Measurements from ENCODE around the gene BRICD5. TPM values are rescaled to one million over a fixed set of nuclear protein-coding genes. Genes with fewer than 3 reads are reported as not detected.

Gene BRICD5
- total RNA-seq, 1 donor from 2014 or later = 24.6 TPM

DNA sequence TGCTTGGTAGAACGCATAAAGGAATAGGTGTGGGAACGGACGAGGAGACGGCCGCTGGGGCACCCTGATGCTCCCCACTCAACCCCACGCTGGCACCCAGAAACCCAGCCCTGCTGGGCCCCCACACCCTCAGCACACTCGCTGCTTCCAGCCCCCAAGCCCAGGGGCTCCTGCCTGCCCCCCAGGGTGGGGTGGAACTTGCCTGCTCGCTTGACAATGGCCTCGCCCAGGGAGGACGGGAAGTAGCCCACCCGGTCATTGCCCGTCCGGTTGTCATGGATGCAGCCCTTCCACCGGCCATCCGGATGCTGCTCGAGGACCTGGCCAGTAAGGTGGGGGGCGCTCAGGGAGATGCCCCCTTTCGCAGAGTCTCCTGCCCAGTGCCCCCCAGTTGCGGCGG lies 24.2 kb downstream of the BRICD5 start:
- no peak for DNase-seq (ENCODE audit: low spot score)
- intact Hi-C loops (cut with micrococcal nuclease) = no loop called here
- Mint-ChIP-seq H3K36me3 (ENCODE audit: low read depth) (no peaks in the 10 kb centered on the region), H3K9me3 (no peaks in the 10 kb centered on the region), H3K27ac (no peak overlapping the region), H3K4me3 (ENCODE audit: low read depth) (no peak overlapping the region), H3K4me1 (ENCODE audit: low read depth) (no peaks in the 10 kb centered on the region), H3K27me3 (ENCODE audit: low read depth) (no peaks in the 10 kb centered on the region)

DNA sequence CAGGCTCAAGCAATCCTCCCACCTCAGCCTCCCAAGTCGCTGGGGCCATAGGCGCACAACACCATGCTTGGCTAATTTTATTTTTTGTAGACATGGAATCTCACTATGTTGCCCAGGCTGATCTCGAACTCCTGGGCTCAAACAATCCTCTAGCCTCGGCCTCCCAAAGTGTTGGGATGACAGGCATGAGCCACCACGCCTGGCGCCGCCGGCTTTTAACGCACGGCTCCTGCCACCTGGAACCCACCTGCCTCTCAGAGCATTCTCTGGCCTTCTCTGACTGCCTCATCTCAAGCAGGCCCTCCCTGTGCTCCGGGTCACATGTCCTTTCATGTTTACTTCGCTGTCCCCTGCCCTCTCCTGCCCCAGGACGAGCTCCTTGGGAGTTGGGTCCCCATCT lies 24.6 kb downstream of the BRICD5 start:
- intact Hi-C loops (cut with micrococcal nuclease) = no loop called here

DNA sequence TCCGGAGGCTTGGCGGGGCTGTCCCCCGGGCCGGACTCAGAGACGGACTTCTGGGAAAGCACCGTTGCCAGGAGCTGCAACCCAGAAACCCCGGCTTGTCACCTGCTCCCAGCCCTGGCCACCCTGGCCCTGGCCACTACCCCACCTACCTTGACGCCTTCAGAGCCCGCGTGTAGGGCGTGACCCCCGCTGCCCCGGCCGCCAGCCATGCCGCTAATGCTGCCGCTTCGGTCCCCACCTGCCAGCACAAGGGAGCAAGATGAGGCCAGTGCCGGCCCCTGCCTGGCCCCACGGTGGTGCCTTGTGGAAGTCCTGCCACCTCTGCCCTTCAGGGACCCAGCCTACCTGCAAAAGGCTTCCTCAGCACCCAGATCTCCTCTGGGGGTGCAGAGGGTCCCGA lies 25.7 kb downstream of the BRICD5 start:
- Mint-ChIP-seq H3K36me3 (ENCODE audit: low read depth) (no peaks in the 10 kb centered on the region), H3K4me3 (ENCODE audit: low read depth) (no peak overlapping the region), H3K4me1 (ENCODE audit: low read depth) (no peaks in the 10 kb centered on the region), H3K9me3 (no peaks in the 10 kb centered on the region), H3K27me3 (ENCODE audit: low read depth) (no peaks in the 10 kb centered on the region), H3K27ac (no peak overlapping the region)
- intact Hi-C loops (cut with micrococcal nuclease) = no loop called here
- DNase-seq (ENCODE audit: low spot score) = no peak

More for the DNA sequence above, 24.6 kb downstream of the BRICD5 start:
- DNase-seq (ENCODE audit: low spot score) = no peak
- Mint-ChIP-seq H3K4me3 (ENCODE audit: low read depth) (no peak overlapping the region), H3K9me3 (no peaks in the 10 kb centered on the region), H3K36me3 (ENCODE audit: low read depth) (no peaks in the 10 kb centered on the region), H3K27ac (no peak overlapping the region), H3K4me1 (ENCODE audit: low read depth) (no peaks in the 10 kb centered on the region), H3K27me3 (ENCODE audit: low read depth) (no peaks in the 10 kb centered on the region)

DNA sequence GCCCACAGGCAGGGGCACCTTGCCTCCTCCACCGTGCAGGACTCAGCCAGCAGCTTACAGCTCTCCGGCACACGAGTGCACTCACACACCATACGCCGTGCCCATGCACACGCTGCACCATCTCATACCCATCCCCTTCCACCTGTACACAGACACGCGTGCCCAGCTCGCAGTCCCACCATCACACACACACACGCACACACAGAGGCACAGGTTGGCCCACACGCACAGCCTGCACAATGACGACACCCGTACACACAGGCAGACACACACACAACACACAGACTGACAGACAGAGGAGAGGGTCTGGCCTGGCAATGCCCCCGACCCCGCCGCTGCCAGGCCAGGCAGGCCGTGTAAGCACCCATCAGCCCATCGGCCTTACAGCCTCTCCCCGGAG lies 26.3 kb downstream of the BRICD5 start:
- no peaks in the 10 kb centered on the region for H3K27me3 Mint-ChIP-seq (ENCODE audit: low read depth)
- H3K9me3 Mint-ChIP-seq = no peaks in the 10 kb centered on the region
- H3K4me3 Mint-ChIP-seq (ENCODE audit: low read depth) = no peak overlapping the region
- no peak for DNase-seq (ENCODE audit: low spot score)
- no peaks in the 10 kb centered on the region for H3K4me1 Mint-ChIP-seq (ENCODE audit: low read depth)
- no peak overlapping the region for H3K27ac Mint-ChIP-seq
- intact Hi-C loops (cut with micrococcal nuclease) = no loop called here
- H3K36me3 Mint-ChIP-seq (ENCODE audit: low read depth) = no peaks in the 10 kb centered on the region

DNA sequence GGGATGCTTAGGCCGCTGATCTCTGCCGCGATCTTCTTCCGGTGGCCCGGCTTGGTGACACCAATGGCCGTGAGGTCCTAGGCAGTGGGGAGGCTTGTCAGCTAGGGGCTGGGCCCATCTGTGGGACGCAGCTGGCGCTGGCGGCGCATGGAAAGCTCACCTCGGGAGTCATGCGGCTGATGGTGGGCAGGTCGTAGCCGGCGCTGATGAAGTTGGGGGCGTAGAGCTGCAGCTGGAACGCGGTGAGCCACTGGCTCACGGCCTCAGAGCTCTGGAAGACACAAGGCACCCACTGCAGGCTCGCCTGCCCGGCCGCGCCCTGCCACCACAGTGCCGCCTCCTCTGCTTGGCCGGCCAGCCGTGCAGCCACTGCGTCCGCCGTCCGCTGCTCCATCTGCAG lies 27.0 kb downstream of the BRICD5 start:
- Mint-ChIP-seq H3K4me3 (ENCODE audit: low read depth) (no peak overlapping the region), H3K9me3 (no peaks in the 10 kb centered on the region), H3K27me3 (ENCODE audit: low read depth) (no peaks in the 10 kb centered on the region), H3K27ac (no peak overlapping the region), H3K4me1 (ENCODE audit: low read depth) (no peaks in the 10 kb centered on the region), H3K36me3 (ENCODE audit: low read depth) (no peaks in the 10 kb centered on the region)
- DNase-seq (ENCODE audit: low spot score) = no peak
- intact Hi-C loops (cut with micrococcal nuclease) = no loop called here

DNA sequence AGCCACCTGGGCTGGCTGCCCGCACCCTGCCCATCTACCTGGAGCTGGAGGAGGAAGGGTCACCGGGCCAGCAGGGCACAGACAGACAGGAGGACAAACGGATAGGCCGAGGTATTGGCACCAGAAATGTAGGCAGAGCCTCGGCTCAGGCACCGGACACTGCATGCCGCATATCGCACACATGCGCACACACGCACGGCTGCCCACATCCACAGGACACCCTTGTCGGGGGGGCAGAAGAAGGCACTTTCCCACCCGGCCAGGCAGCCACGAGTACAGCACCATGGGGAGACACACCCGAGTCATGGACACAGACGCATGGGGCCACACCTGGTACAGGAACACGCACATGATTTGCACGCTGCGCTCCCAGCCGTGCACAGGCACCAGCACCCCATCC lies 28.7 kb downstream of the BRICD5 start:
- Mint-ChIP-seq H3K27me3 (ENCODE audit: low read depth) (no peaks in the 10 kb centered on the region), H3K4me1 (ENCODE audit: low read depth) (no peaks in the 10 kb centered on the region), H3K36me3 (ENCODE audit: low read depth) (peaks cover 3% of the 10 kb centered on the region), H3K4me3 (ENCODE audit: low read depth) (no peak overlapping the region), H3K27ac (no peak overlapping the region), H3K9me3 (no peaks in the 10 kb centered on the region)
- DNase-seq (ENCODE audit: low spot score) = no peak
- intact Hi-C loops (cut with micrococcal nuclease) = no loop called here

DNA sequence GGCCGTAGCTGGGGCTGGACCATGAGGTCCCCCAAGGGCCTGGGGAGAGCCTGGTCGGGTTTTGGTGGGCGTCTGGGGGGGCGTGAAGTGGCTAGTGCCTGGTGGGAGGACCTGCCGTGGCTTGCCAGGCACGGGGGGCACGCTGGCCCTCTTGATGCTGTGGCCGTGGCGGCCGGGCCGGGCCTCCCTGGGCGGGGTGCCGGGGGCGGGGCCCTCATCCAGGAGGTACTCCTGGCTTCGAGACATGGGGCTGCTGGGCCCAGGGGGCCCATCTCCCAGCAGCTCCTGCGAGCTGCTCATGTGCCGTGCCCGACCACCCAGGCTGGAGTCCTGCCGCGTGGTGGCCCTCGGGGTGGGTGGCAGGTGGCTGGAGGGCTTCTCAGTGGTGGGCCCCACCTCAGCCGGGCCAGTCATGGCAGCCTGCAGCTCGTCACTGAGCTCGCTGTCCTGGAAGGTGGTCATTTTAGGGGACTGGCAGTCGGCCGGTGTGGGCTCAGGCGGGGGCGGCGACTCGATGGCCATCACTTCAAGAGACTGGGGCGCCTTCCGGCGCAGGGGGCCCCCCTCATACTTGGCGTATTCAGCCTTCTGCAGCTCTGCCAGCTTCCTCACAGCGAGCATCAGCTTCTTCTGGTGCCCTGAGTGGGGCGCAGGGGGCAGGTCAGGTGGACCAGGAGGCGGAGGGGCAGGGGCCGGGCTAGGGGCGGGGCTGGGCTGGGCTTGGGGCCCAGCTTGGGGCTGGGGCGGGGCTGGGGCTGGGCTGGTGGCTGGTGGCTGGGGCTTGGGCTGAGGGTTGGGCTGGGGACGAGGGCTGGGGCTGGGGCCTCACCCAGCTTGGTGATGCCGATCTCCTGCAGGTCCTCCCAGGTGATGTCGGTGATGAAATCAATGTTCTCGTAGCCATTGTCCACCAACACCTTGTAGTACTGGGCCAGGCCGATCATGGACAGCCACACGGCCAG lies 29.4 kb downstream of the BRICD5 start:
- H3K4me1 Mint-ChIP-seq (ENCODE audit: low read depth) = no peaks in the 10 kb centered on the region
- H3K27me3 Mint-ChIP-seq (ENCODE audit: low read depth) = no peaks in the 10 kb centered on the region
- no peak for DNase-seq (ENCODE audit: low spot score)
- H3K36me3 Mint-ChIP-seq (ENCODE audit: low read depth) = peaks cover 3% of the 10 kb centered on the region
- no peaks in the 10 kb centered on the region for H3K9me3 Mint-ChIP-seq
- H3K4me3 Mint-ChIP-seq (ENCODE audit: low read depth) = no peak overlapping the region
- H3K27ac Mint-ChIP-seq = no peak overlapping the region
- intact Hi-C loops (cut with micrococcal nuclease) = no loop called here

DNA sequence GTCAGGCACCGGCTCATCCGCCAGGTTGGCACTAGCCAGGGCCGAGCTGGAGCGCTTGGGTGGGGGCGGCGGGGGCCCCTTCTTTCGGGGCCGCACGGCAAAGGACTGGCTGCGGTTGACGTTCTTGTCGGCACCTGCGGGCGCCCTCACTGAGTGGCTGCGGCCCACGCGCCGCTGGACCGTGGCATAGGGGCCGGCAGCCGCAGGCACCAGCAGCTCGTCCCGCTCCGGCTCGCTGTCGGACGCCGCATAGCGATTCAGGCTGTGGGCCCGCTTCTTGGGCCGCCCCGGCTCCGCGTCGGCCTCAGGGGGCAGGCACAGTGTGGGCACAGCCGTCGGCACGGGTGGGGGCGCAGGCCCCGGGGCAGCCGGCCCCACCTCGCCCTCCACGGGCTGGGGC lies 30.2 kb downstream of the BRICD5 start:
- no peak for DNase-seq (ENCODE audit: low spot score)
- intact Hi-C loops (cut with micrococcal nuclease) = no loop called here
- Mint-ChIP-seq H3K36me3 (ENCODE audit: low read depth) (peaks cover 8% of the 10 kb centered on the region), H3K9me3 (no peaks in the 10 kb centered on the region), H3K4me3 (ENCODE audit: low read depth) (no peak overlapping the region), H3K4me1 (ENCODE audit: low read depth) (no peaks in the 10 kb centered on the region), H3K27me3 (ENCODE audit: low read depth) (no peaks in the 10 kb centered on the region), H3K27ac (no peak overlapping the region)

DNA sequence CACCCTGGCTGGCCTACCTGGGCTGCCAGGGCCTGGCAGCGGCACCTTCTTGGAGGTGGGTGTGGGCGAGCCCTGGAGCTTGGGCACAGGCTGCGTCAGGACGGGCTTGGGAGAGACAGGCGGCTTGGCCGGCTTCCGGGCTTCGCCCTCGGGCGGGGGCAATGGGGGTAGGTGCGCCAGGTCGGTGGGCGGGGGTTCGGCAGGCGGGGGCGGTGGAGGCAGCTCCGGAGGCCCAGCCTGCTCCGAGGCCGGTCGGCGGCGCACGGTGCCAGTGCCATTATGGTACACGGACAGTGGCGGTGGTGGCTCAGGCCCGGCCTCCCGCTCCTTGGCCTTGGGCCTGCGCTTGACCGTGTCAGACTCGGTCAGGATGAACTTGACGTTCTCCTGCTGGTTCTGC lies 31.1 kb downstream of the BRICD5 start:
- intact Hi-C loops (cut with micrococcal nuclease) = no loop called here
- H3K27me3 Mint-ChIP-seq (ENCODE audit: low read depth) = no peaks in the 10 kb centered on the region
- H3K4me3 Mint-ChIP-seq (ENCODE audit: low read depth) = no peak overlapping the region
- no peak for DNase-seq (ENCODE audit: low spot score)
- H3K27ac Mint-ChIP-seq = no peak overlapping the region
- no peaks in the 10 kb centered on the region for H3K4me1 Mint-ChIP-seq (ENCODE audit: low read depth)
- H3K36me3 Mint-ChIP-seq (ENCODE audit: low read depth) = peaks cover 9% of the 10 kb centered on the region
- H3K9me3 Mint-ChIP-seq = no peaks in the 10 kb centered on the region

DNA sequence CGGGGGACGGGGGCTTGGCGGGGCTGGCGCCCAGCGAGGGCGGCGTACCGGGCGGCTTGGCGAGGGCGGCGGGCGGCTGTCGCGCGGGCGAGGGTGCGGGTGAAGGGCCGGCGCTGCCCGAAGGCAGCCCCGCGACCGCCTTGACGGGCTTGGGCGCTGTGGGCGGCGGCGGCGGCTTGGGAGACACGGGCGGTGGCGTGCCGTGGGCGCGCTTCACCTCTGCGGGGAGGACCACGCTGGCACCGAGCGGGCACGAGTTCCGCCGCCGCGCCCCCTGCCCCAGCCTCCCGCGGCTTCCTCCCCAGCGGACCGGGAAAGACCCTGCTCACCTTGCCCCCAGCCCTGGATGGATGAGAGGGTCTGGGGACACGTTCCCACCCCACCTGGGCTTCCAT lies 31.6 kb downstream of the BRICD5 start:
- Mint-ChIP-seq H3K27me3 (ENCODE audit: low read depth) (no peaks in the 10 kb centered on the region), H3K9me3 (no peaks in the 10 kb centered on the region), H3K4me1 (ENCODE audit: low read depth) (no peaks in the 10 kb centered on the region), H3K36me3 (ENCODE audit: low read depth) (peaks cover 14% of the 10 kb centered on the region), H3K4me3 (ENCODE audit: low read depth) (no peak overlapping the region), H3K27ac (no peak overlapping the region)
- no peak for DNase-seq (ENCODE audit: low spot score)
- intact Hi-C loops (cut with micrococcal nuclease) = no loop called here

DNA sequence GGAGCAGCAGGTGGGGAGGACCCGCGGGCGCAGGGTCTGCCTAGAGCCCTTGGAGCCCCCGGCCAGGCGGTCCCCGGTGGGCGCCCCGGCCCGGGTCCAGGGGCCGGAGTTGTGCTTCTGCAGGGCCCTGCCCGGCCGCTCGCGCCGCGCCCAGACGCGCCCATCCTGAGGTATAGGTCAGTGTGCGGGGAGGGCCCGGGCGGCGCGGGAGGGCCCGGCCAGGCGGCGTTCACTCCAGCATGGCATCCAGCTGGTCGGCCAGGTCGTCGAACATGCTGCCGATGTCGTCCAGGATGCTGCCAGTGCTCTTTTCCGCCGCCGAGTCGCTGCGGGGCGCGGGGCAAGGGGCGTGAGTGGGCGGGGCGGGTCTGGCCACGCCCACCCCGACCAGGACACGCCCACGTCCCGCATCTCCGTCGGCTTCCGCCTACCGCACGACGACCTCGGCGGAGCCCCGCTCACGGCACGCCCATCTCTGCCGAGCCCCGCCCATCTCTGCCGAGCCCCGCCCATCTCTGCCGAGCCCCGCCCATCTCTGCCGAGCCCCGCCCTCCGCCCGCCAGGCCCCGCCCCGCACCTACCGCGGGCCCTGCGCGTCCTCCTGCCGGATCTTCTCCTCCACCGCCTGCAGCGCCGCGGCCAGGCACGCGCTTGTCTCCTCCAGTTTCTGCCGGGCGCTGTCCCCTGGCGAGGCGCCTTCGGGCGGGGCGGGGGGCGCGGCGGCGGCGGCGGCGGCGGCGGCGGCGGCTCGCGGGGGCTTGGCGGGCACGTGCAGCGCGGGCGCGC lies 32.1 kb downstream of the BRICD5 start:
- H3K36me3 Mint-ChIP-seq (ENCODE audit: low read depth) = peaks cover 17% of the 10 kb centered on the region
- H3K4me1 Mint-ChIP-seq (ENCODE audit: low read depth) = no peaks in the 10 kb centered on the region
- intact Hi-C loops (cut with micrococcal nuclease) = no loop called here
- DNase-seq (ENCODE audit: low spot score) = no peak
- no peaks in the 10 kb centered on the region for H3K27me3 Mint-ChIP-seq (ENCODE audit: low read depth)
- no peaks in the 10 kb centered on the region for H3K9me3 Mint-ChIP-seq
- H3K27ac Mint-ChIP-seq = no peak overlapping the region
- no peak overlapping the region for H3K4me3 Mint-ChIP-seq (ENCODE audit: low read depth)

DNA sequence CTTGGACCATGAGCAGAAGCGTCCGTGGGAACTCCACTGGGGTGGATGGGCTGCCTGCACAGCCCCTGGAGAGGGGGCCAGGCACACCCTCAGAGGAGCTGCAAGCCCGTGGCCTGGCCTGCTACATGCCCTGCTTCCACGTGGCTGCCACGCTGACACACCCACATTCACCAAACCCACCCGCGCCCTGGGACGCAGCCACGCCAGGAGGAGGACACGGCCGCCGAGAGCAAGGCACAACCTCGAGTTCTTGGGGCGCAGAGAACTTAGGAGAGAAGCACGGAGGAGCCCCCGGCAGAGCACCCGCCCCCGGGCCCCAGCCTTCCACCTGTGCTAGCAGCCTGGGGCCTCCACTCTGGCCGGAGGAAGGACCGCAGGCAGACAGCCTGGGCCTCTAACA lies 33.1 kb downstream of the BRICD5 start:
- Mint-ChIP-seq H3K4me3 (ENCODE audit: low read depth) (no peak overlapping the region), H3K4me1 (ENCODE audit: low read depth) (no peaks in the 10 kb centered on the region), H3K36me3 (ENCODE audit: low read depth) (peaks cover 20% of the 10 kb centered on the region), H3K27ac (no peak overlapping the region), H3K27me3 (ENCODE audit: low read depth) (no peaks in the 10 kb centered on the region), H3K9me3 (no peaks in the 10 kb centered on the region)
- DNase-seq (ENCODE audit: low spot score) = no peak
- intact Hi-C loops (cut with micrococcal nuclease) = no loop called here

DNA sequence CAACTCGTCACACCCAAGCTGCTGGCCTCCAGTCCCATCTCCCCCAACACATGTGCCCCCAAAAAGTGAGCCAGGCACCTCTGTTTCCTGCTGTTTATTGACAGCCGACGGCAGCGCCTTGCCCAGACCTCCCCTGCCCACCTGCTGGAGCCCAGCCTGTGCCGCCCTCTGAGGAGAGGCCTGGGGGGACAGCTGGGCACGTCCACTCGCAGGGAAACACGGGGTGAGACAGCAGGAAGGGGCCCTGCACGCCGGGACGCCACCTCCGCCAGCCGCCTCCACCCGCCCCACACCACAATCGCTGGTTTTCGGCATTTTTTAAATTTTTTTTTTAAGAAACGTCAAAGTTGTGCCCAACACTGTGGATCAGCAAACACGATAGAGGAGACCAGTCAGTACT lies 33.6 kb downstream of the BRICD5 start:
- Mint-ChIP-seq H3K4me1 (ENCODE audit: low read depth) (no peaks in the 10 kb centered on the region), H3K9me3 (no peaks in the 10 kb centered on the region), H3K27me3 (ENCODE audit: low read depth) (no peaks in the 10 kb centered on the region), H3K36me3 (ENCODE audit: low read depth) (peaks cover 20% of the 10 kb centered on the region), H3K4me3 (ENCODE audit: low read depth) (no peak overlapping the region), H3K27ac (no peak overlapping the region)
- intact Hi-C loops (cut with micrococcal nuclease) = no loop called here
- no peak for DNase-seq (ENCODE audit: low spot score)

Measured in activated T-helper 2 cell treated with anti-CD3 and anti-CD28 coated beads, Interferon-gamma antibody, Interleukin-2, Interleukin-4, amounts not matched to agents 10 μg/mL and 5 μg/mL and 100 μg/mL, durations not matched to agents 14 hours and 24 hours and 36 hours (primary cell).